Osteocyte (in vitro differentiated cells): ENCODE data around the gene SPIB. TPM values are rescaled to one million over a fixed set of nuclear protein-coding genes. Genes with fewer than 3 reads are reported as not detected.

Experiments used
- DNase-seq: peaks from one replicate; pipeline ENCODE4 v3.0.0; 2021; ENCODE audit warnings: mixed read lengths; ENCODE audit not compliant: unreplicated experiment; ENCODE audit errors: extremely low spot score
- H3K27ac Mint-ChIP-seq: one replicate; pipeline ENCODE4 v1.8.0; 2021; ENCODE audit warnings: mild to moderate bottlenecking, mixed read lengths; ENCODE audit not compliant: unreplicated experiment
- H3K27me3 Mint-ChIP-seq: one replicate; pipeline ENCODE4 v1.8.0; 2021; ENCODE audit warnings: mixed read lengths; ENCODE audit not compliant: unreplicated experiment
- H3K36me3 Mint-ChIP-seq: one replicate; pipeline ENCODE4 v1.8.0; 2021; ENCODE audit warnings: mixed read lengths; ENCODE audit not compliant: unreplicated experiment
- H3K4me1 Mint-ChIP-seq: one replicate; pipeline ENCODE4 v1.8.0; 2021; ENCODE audit warnings: mixed read lengths; ENCODE audit not compliant: unreplicated experiment
- H3K4me3 Mint-ChIP-seq: one replicate; pipeline ENCODE4 v1.8.0; 2021; ENCODE audit warnings: mild to moderate bottlenecking, moderate library complexity, mixed read lengths; ENCODE audit not compliant: unreplicated experiment
- H3K9me3 Mint-ChIP-seq: one replicate; pipeline ENCODE4 v1.8.0; 2021; ENCODE audit warnings: mixed read lengths; ENCODE audit not compliant: unreplicated experiment
- total RNA-seq: library from RNA; stranded (reverse); gene quantifications from 2 replicates; pipeline ENCODE4 v1.2.1, GENCODE V29; 2021
- TF ChIP-seq, protein P1 (sequence below): fragments of 200-600 bp; sonication (generic); IDR thresholded peaks from 2 replicates; pipeline ENCODE4 v1.5.0; 2021; ENCODE audit warnings: antibody characterized with exemption, mild to moderate bottlenecking, moderate library complexity

Gene SPIB
- total RNA-seq, 1 donor from 2014 or later: not detected

DNA sequence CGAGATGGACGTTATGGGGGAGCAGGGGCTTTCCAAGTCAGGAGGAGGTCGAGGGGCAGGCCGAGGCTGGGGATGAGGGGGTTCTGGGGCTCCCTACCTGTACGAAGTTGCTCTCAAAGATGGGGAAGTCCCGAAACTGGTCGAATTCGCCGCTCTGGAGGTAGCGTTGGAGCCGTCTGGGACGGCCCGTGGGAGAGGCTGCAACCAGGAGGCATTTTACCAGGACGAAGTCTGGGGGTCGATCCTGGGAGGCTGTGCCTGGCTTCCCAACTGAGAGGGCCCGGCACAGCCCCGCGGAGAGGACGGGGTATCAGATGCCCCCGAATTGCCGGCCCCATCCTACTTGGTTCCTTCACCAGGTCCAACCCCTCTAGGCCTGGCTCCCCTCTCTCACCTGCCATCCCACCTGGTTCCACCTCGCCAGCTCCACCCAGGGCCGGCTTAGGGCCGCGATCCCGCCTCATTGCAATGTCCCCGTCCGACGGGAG, 57.0 kb downstream of the SPIB start:
- TF ChIP-seq, protein P1, sequence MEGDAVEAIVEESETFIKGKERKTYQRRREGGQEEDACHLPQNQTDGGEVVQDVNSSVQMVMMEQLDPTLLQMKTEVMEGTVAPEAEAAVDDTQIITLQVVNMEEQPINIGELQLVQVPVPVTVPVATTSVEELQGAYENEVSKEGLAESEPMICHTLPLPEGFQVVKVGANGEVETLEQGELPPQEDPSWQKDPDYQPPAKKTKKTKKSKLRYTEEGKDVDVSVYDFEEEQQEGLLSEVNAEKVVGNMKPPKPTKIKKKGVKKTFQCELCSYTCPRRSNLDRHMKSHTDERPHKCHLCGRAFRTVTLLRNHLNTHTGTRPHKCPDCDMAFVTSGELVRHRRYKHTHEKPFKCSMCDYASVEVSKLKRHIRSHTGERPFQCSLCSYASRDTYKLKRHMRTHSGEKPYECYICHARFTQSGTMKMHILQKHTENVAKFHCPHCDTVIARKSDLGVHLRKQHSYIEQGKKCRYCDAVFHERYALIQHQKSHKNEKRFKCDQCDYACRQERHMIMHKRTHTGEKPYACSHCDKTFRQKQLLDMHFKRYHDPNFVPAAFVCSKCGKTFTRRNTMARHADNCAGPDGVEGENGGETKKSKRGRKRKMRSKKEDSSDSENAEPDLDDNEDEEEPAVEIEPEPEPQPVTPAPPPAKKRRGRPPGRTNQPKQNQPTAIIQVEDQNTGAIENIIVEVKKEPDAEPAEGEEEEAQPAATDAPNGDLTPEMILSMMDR: no peak
- H3K27ac Mint-ChIP-seq: peak overlapping the region; percentile 60
- peaks cover 16% of the 10 kb centered on the region for H3K4me1 Mint-ChIP-seq
- H3K27me3 Mint-ChIP-seq: no peaks in the 10 kb centered on the region
- peaks cover 5% of the 10 kb centered on the region for H3K36me3 Mint-ChIP-seq
- peak overlapping the region; percentile 96 for H3K4me3 Mint-ChIP-seq
- DNase-seq: no peak
- H3K9me3 Mint-ChIP-seq: no peaks in the 10 kb centered on the region

- peak; percentile 98 for DNase-seq
- Mint-ChIP-seq H3K27me3 (no peaks in the 10 kb centered on the region), H3K4me1 (peaks cover 16% of the 10 kb centered on the region), H3K9me3 (no peaks in the 10 kb centered on the region), H3K36me3 (peaks cover 8% of the 10 kb centered on the region), H3K27ac (peak within 1 kb of the TSS; percentile 81), H3K4me3 (peak within 1 kb of the TSS; percentile 96)
- TF ChIP-seq, protein P1: no peak
Measured at GRCh38 chr19:50476224-50476906, 57.6 kb downstream of the SPIB start, which contains the start of the genes EMC10 and GARIN5A. TSS of gene EMC10 (plus strand) at chr19:50476507. CDS start at chr19:50476545, 38 bp downstream. TSS of gene GARIN5A (minus strand) at chr19:50476848. CDS start at chr19:50476388, 460 bp downstream.

- Mint-ChIP-seq H3K4me3 (peak overlapping the region; percentile 96), H3K27ac (peak overlapping the region; percentile 81)
Measured at GRCh38 chr19:50476907-50477238, 58.1 kb downstream of the SPIB start.

DNA sequence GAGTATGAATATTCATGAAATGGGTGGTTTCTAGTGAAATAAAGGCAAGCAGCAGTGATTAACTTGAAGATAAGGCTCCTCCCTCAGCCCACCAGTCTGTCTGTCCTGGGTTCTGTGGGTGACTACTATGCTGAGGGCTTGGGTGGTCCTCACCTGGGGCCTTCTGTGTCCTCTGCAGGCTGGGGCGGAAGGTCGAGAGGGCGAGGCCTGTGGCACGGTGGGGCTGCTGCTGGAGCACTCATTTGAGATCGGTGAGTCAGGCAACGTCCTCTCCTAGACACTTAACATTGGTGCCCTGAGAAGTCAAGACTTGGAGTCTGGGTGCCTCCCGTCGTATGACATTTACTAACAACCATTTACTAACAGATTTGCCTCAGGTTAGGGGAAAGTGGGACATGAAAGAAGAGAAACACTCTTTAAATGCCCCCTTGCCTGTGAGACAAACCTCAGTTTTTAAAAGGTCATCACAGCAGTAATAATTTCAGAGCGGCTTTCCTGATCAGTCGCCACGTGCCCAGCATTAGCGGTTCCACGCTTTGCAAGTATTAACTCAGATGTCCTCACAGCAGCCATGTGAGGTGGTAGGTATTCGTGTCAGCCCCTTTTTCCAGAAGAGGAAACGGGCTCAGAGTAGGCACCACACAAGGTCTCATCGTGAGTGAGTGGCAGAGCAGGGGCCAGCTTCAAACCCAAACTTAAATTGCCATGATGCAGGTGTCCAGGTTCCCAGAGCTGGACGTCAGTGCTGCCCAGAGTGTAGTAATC, 59.2 kb downstream of the SPIB start:
- TF ChIP-seq, protein P1: no peak
- Mint-ChIP-seq H3K27me3 (no peaks in the 10 kb centered on the region), H3K4me1 (peaks cover 16% of the 10 kb centered on the region), H3K36me3 (peaks cover 10% of the 10 kb centered on the region), H3K9me3 (no peaks in the 10 kb centered on the region), H3K4me3 (peak overlapping the region; percentile 96), H3K27ac (no peak overlapping the region)
- DNase-seq: no peak

More at GRCh38 chr19:50476907-50477238, 58.1 kb downstream of the SPIB start:
- Mint-ChIP-seq H3K4me1 (peaks cover 16% of the 10 kb centered on the region), H3K9me3 (no peaks in the 10 kb centered on the region), H3K27me3 (no peaks in the 10 kb centered on the region), H3K36me3 (peaks cover 8% of the 10 kb centered on the region)
- no peak for DNase-seq
- TF ChIP-seq, protein P1: no peak
